IMR-90 (cell line): ENCODE measurements around the gene PTPRC. TPM values are rescaled to one million over a fixed set of nuclear protein-coding genes. Genes with fewer than 3 reads are reported as not detected.

Experiments
- ATAC-seq: fragments of 200-7000 bp; cut with Tn5 transposase; 2 replicates; pipeline ENCODE4 v1.9.1; 2020; ENCODE audit warnings: low read depth, mild to moderate bottlenecking, moderate library complexity
- BruUV-seq: library from RNA; stranded (reverse); fragments of 400-500 nt; replicated peaks from 2 replicates; lab custom pipeline; 2021; lab: Mats Ljungman, UMichigan
- CTCF ChIA-PET: fragments of 300-600 bp; formaldehyde crosslinking; extraction: SDS; loops from one replicate; lab custom pipeline; 2021; ENCODE audit warnings: antibody characterized with exemption; lab: Yijun Ruan, JAX
- POLR2A ChIA-PET: fragments of 300-600 bp; sonication (Branson Sonifier 250); formaldehyde crosslinking; loops from one replicate; lab custom pipeline; 2022; ENCODE audit warnings: antibody characterized with exemption; ENCODE audit not compliant: unreplicated experiment; lab: Charles Lee
- DNase-seq: peaks from one replicate; pipeline ENCODE4 v3.0.0; 2013
- H2AFZ ChIP-seq: replicated peaks from 2 replicates; pipeline ENCODE3; 2013; ENCODE audit warnings: low read length, mild to moderate bottlenecking; ENCODE audit not compliant: poor library complexity
- H2AK5ac ChIP-seq: 2 replicates; pipeline ENCODE4 v1.6.1; 2013; ENCODE audit warnings: low read depth, low read length, inconsistent platforms
- H2AK9ac ChIP-seq: replicated peaks from 2 replicates; pipeline ENCODE3; 2013; ENCODE audit warnings: mild to moderate bottlenecking, low read depth, low read length, moderate library complexity; ENCODE audit not compliant: poor library complexity
- H2BK120ac ChIP-seq: 2 replicates; pipeline ENCODE4 v1.6.1; 2013; ENCODE audit warnings: low read depth, low read length, inconsistent platforms
- H2BK15ac ChIP-seq: 3 replicates; pipeline ENCODE4 v1.6.1; 2013; ENCODE audit warnings: low read depth, low read length, inconsistent platforms
- H2BK20ac ChIP-seq: 2 replicates; pipeline ENCODE4 v1.6.1; 2013; ENCODE audit warnings: low read depth, mild to moderate bottlenecking, inconsistent platforms, low read length, moderate library complexity
- H2BK5ac ChIP-seq: 2 replicates; pipeline ENCODE4 v1.6.1; 2013; ENCODE audit warnings: mild to moderate bottlenecking, low read depth, low read length, inconsistent platforms; ENCODE audit not compliant: poor library complexity, severe bottlenecking
- H3K14ac ChIP-seq: replicated peaks from 2 replicates; pipeline ENCODE4 v1.6.1; 2013; ENCODE audit warnings: low read depth, low read length, inconsistent platforms
- H3K18ac ChIP-seq: 2 replicates; pipeline ENCODE4 v1.6.1; 2013; ENCODE audit warnings: low read depth, low read length, control low read depth
- H3K23ac ChIP-seq: 2 replicates; pipeline ENCODE4 v1.6.1; 2013; ENCODE audit warnings: low read depth, low read length, inconsistent platforms
- H3K27ac ChIP-seq: 2 replicates; pipeline ENCODE4 v1.5.1; 2013; ENCODE audit warnings: mild to moderate bottlenecking, control low read depth, low read length; ENCODE audit not compliant: insufficient read depth
- H3K27me3 ChIP-seq: 2 replicates; pipeline ENCODE4 v1.6.1; 2013; ENCODE audit warnings: low read length; ENCODE audit not compliant: control insufficient read depth, insufficient read depth
- H3K36me3 ChIP-seq: 2 replicates; pipeline ENCODE4 v1.6.1; 2013; ENCODE audit warnings: low read length, mixed read lengths; ENCODE audit not compliant: control insufficient read depth, insufficient read depth
- H3K4ac ChIP-seq: 2 replicates; pipeline ENCODE4 v1.6.1; 2013; ENCODE audit warnings: low read depth, low read length, inconsistent platforms
- H3K4me1 ChIP-seq: 2 replicates; pipeline ENCODE4 v1.6.1; 2013; ENCODE audit warnings: low read length, mixed read lengths; ENCODE audit not compliant: control insufficient read depth, insufficient read depth
- H3K4me2 ChIP-seq: 2 replicates; pipeline ENCODE4 v1.6.1; 2013; ENCODE audit warnings: low read depth, mild to moderate bottlenecking, control low read depth, low read length, moderate library complexity
- H3K4me3 ChIP-seq: 2 replicates; pipeline ENCODE4 v1.5.1; 2013; ENCODE audit warnings: low read depth, mild to moderate bottlenecking, control low read depth, low read length, moderate library complexity; ENCODE audit not compliant: insufficient read depth
- H3K56ac ChIP-seq: 2 replicates; pipeline ENCODE4 v1.6.1; 2013; ENCODE audit warnings: low read length, inconsistent platforms; ENCODE audit not compliant: insufficient read depth; ENCODE audit errors: extremely low read depth
- H3K79me1 ChIP-seq, 2 experiments: 2 replicates each; pipeline ENCODE4 v1.6.1; 2013; ENCODE audit warnings: low read length in 2 of 2, inconsistent platforms in 1 of 2, low read depth in 1 of 2
- H3K9ac ChIP-seq: 2 replicates; pipeline ENCODE4 v1.6.1; 2013; ENCODE audit warnings: low read depth, low read length, control low read depth
- H3K9me1 ChIP-seq: 2 replicates; pipeline ENCODE4 v1.6.1; 2013; ENCODE audit warnings: low read length, inconsistent platforms; ENCODE audit not compliant: insufficient read depth
- H3K9me3 ChIP-seq: 2 replicates; pipeline ENCODE4 v1.6.1; 2013; ENCODE audit warnings: low read length; ENCODE audit not compliant: control insufficient read depth, insufficient read depth
- H4K20me1 ChIP-seq: 2 replicates; pipeline ENCODE4 v1.6.1; 2013; ENCODE audit warnings: low read length, inconsistent platforms; ENCODE audit not compliant: insufficient read depth
- H4K5ac ChIP-seq: 2 replicates; pipeline ENCODE4 v1.6.1; 2013; ENCODE audit warnings: mild to moderate bottlenecking, low read depth, low read length, control low read depth
- H4K8ac ChIP-seq, 2 experiments: 2 replicates each; pipeline ENCODE4 v1.6.1; 2013; ENCODE audit warnings: low read depth in 2 of 2, low read length in 2 of 2, control low read depth in 1 of 2, inconsistent platforms in 1 of 2
- H4K91ac ChIP-seq: 2 replicates; pipeline ENCODE4 v1.6.1; 2013; ENCODE audit warnings: low read depth, low read length, inconsistent platforms; ENCODE audit not compliant: insufficient read depth
- CEBPB ChIP-seq: IDR thresholded peaks from 2 replicates; pipeline ENCODE4 v1.6.1; 2012; ENCODE audit warnings: low read depth, low read length, improper control_type of control experiment
- CHD1 ChIP-seq: IDR thresholded peaks from 2 replicates; pipeline ENCODE4 v1.6.1; 2012; ENCODE audit warnings: low read depth, low read length, improper control_type of control experiment
- CTCF ChIP-seq: conservative IDR thresholded peaks from 2 replicates; pipeline ENCODE4 v1.5.1; 2012; ENCODE audit warnings: mild to moderate bottlenecking, low read depth, low read length, improper control_type of control experiment
- ELK1 ChIP-seq: fragments of 150-350 bp; IDR thresholded peaks from 2 replicates; pipeline ENCODE4 v1.6.1; 2016; ENCODE audit warnings: low read depth, mild to moderate bottlenecking, low read length, moderate library complexity, borderline replicate concordance
- FOS ChIP-seq: fragments of 150-350 bp; IDR thresholded peaks from 2 replicates; pipeline ENCODE4 v1.6.1; 2016; ENCODE audit warnings: low read depth, low read length
- MAZ ChIP-seq: IDR thresholded peaks from 2 replicates; pipeline ENCODE4 v1.6.1; 2012; ENCODE audit warnings: low read depth, mild to moderate bottlenecking, low read length, improper control_type of control experiment, moderate library complexity, borderline replicate concordance
- MXI1 ChIP-seq: IDR thresholded peaks from 2 replicates; pipeline ENCODE4 v1.6.1; 2012; ENCODE audit warnings: low read depth, mild to moderate bottlenecking, low read length, moderate library complexity, borderline replicate concordance
- NFE2L2 ChIP-seq: fragments of 150-350 bp; IDR thresholded peaks from 2 replicates; pipeline ENCODE4 v1.6.1; 2016; ENCODE audit warnings: low read depth, mild to moderate bottlenecking, low read length
- POLR2A ChIP-seq: IDR thresholded peaks from 2 replicates; pipeline ENCODE4 v1.6.1; 2012; ENCODE audit warnings: mild to moderate bottlenecking, low read depth, low read length
- RAD21 ChIP-seq: IDR thresholded peaks from 2 replicates; pipeline ENCODE4 v1.6.1; 2012; ENCODE audit warnings: low read length, improper control_type of control experiment
- RCOR1 ChIP-seq: IDR thresholded peaks from 2 replicates; pipeline ENCODE4 v1.6.1; 2012; ENCODE audit warnings: mild to moderate bottlenecking, low read length, improper control_type of control experiment; ENCODE audit not compliant: insufficient replicate concordance
- SMC3 ChIP-seq: fragments of 150-350 bp; IDR thresholded peaks from 2 replicates; pipeline ENCODE4 v1.6.1; 2016; ENCODE audit warnings: low read depth, mild to moderate bottlenecking, antibody characterized with exemption, low read length, moderate library complexity
- WGBS, 2 experiments: methylation state at CpG; one replicate each; pipeline versions ENCODE4 v1.1.5 to v1.1.7; 2013; ENCODE audit warnings: missing lambda C conversion rate in 2 of 2; ENCODE audit not compliant: insufficient read length in 1 of 2; ENCODE audit errors: extremely low coverage in 2 of 2; 5-methylcytosine and 5-hydroxymethylcytosine counted together
- dilution Hi-C: fragments of 300-500 bp; cut with HindIII; formaldehyde crosslinking; loops from one replicate; pipeline ENCODE4 v1.14.3; 2018; ENCODE audit warnings: low sequenced_read_pairs; ENCODE audit not compliant: unreplicated experiment
- in situ Hi-C: fragments of 300-500 bp; cut with MboI; formaldehyde crosslinking; loops from 3 replicates; pipeline ENCODE4 v1.14.3; 2019; ENCODE audit warnings: low sequenced_read_pairs, inconsistent platforms, mixed read lengths
- intact Hi-C: fragments of 100-400 bp; cut with micrococcal nuclease; formaldehyde crosslinking; loops from 2 replicates; pipeline ENCODE4 v1.10.0; 2022
- polyA plus RNA-seq, 3 experiments: library from polyadenylated mRNA; depleted of rRNA; stranded (reverse); fragments of >200 nt; gene quantifications; 2 replicates each; pipeline ENCODE4 v1.2.3, GENCODE V29; 2012; ENCODE audit warnings: low replicate concordance in 1 of 3
- total RNA-seq: library from RNA; depleted of rRNA; stranded (reverse); fragments of >200 nt; gene quantifications from 2 replicates; pipeline ENCODE4 v1.2.3, GENCODE V29; 2012

The PTPRC gene
- total and polyA plus RNA-seq, 2 of the 4 experiments (the other 2 are of a cell fraction), result not detected

GRCh38 chr1:198699167-198700015 is 60.6 kb downstream of the PTPRC start (continued):
- TF ChIP-seq ELK1, result no peak

- Histone ChIP-seq H3K4me2 (no peak overlapping the region), H3K9me1 (peaks cover 3% of the 10 kb centered on the region; the same call in 1 of the 2 replicates), H2AK9ac (no peak overlapping the region), H4K91ac (no peak overlapping the region), H4K5ac (no peak overlapping the region), H2AK5ac (no peak overlapping the region), H3K4me1 (no peaks in the 10 kb centered on the region), H3K79me1 (no peaks in the 10 kb centered on the region), H2BK120ac (no peak overlapping the region), H4K8ac (no peak overlapping the region), H3K14ac (no peak overlapping the region), H3K4ac (no peak overlapping the region), H3K23ac (no peak overlapping the region), H3K36me3 (no peaks in the 10 kb centered on the region), H2BK20ac (no peak overlapping the region), H2BK15ac (no peak overlapping the region), H2BK5ac (no peak overlapping the region), H3K27ac (no peak overlapping the region), H3K18ac (no peak overlapping the region), H3K4me3 (no peak overlapping the region), H3K56ac (no peak overlapping the region), H4K20me1 (no peaks in the 10 kb centered on the region), H3K9me3 (no peaks in the 10 kb centered on the region), H2AFZ (no peak overlapping the region), H3K27me3 (no peaks in the 10 kb centered on the region), H3K9ac (no peak overlapping the region)
- POLR2A ChIA-PET, result no interaction called here
- no CpG with 5 or more reads among the region's 1 CpG for WGBS, 2 experiments
- CTCF ChIA-PET, result interaction anchor here (1.0 kb wide), 1 partner anchor 11 kb away, joined by 3 read pairs; no protein-coding TSS in a partner anchor
- BruUV-seq, result no TSS peak
- intact Hi-C loops (no loop called here), dilution Hi-C loops (no loop called here), in situ Hi-C loops (no loop called here)
- no peak for DNase-seq
- no peak for ATAC-seq
- TF ChIP-seq SMC3, result no peak
- no peak for TF ChIP-seq CHD1
- no peak for TF ChIP-seq MAZ
- TF ChIP-seq MXI1, result no peak
- TF ChIP-seq CEBPB, result no peak
- no peak for TF ChIP-seq ELK1
- no peak for TF ChIP-seq RAD21
- no peak for TF ChIP-seq FOS
- TF ChIP-seq POLR2A, result no peak
- TF ChIP-seq RCOR1, result no peak
- no peak for TF ChIP-seq NFE2L2
- no peak for TF ChIP-seq CTCF
Measured at GRCh38 chr1:198700016-198700392, 61.2 kb downstream of the PTPRC start.
